Body of pancreas (tissue), 4 donors: ENCODE results near the gene ARHGAP32.

Source experiments
- POLR2A ChIP-seq, 3 donors: fragments of 450-650 bp; IDR thresholded peaks; one replicate each; pipeline ENCODE4 v1.6.1; 2016; ENCODE audit warnings: antibody characterized with exemption in 3 of 3, mild to moderate bottlenecking in 2 of 3
- TF ChIP-seq, protein P1 (sequence below), 7 experiments: fragments of 450-650 bp in 4 of 7; fragments of 200-600 bp in 3 of 7; sonication (generic) in 3 of 7; IDR thresholded peaks; one replicate each; pipeline ENCODE4 v1.5.1; 2016 to 2019; ENCODE audit warnings: antibody characterized with exemption in 7 of 7

DNA sequence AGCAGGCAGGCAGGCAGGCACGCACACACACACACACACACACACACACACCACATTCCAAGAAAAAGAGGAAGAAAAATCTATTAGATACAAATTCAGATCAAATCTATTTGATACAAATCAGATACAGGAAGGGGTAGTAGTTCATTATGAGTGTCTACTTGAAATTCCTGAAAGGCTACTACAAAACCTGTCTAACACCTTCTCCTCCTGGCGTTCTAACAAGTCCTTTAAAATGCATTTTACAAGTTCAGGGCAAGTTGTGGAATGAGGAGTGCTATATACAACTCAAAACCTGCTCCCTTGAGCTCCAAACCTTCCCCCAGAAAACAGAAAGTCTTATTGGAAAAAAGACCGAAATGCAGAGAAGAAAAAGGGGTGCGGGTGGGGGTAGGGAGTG lies 476 bp downstream of the ARHGAP32 start:
- TF ChIP-seq, protein P1, sequence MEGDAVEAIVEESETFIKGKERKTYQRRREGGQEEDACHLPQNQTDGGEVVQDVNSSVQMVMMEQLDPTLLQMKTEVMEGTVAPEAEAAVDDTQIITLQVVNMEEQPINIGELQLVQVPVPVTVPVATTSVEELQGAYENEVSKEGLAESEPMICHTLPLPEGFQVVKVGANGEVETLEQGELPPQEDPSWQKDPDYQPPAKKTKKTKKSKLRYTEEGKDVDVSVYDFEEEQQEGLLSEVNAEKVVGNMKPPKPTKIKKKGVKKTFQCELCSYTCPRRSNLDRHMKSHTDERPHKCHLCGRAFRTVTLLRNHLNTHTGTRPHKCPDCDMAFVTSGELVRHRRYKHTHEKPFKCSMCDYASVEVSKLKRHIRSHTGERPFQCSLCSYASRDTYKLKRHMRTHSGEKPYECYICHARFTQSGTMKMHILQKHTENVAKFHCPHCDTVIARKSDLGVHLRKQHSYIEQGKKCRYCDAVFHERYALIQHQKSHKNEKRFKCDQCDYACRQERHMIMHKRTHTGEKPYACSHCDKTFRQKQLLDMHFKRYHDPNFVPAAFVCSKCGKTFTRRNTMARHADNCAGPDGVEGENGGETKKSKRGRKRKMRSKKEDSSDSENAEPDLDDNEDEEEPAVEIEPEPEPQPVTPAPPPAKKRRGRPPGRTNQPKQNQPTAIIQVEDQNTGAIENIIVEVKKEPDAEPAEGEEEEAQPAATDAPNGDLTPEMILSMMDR (IDR thresholded peaks at IDR 0.05): no peak
- TF ChIP-seq POLR2A (IDR thresholded peaks at IDR 0.05): no peak
